ENCODE data around the gene ADCY4.

GRCh38 chr14:24325963-24326362 is 8.9 kb downstream of the ADCY4 start:
- TF ChIP-seq SUZ12 (IDR thresholded peaks at IDR 0.05; ENCODE audit: extremely low read depth, insufficient read depth, insufficient read length) (no peak), ZNF274 (IDR thresholded peaks at IDR 0.05; ENCODE audit: low read depth, low read length) (no peak)

Measured in NT2/D1 (cell line).